A549 treated with RU486 at 1 μM for 4 hours (cell line): Measurements from ENCODE around the gene HNRNPA2B1. TPM values are rescaled to one million over a fixed set of nuclear protein-coding genes. Genes with fewer than 3 reads are reported as not detected.

Source experiments
- total RNA-seq: library from RNA; stranded (reverse); fragments of 200-300 nt; extraction: Qiagen RNA extraction; gene quantifications from 5 replicates; pipeline ENCODE4 v1.2.3, GENCODE V29; 2022; ENCODE audit warnings: low read depth

The HNRNPA2B1 gene
- total RNA-seq: 990 to 1,517 TPM (median 1,279 TPM) in 5 replicates

GRCh38 chr7:26200444-26201246 lies at the start of gene HNRNPA2B1:
Gene HNRNPA2B1 (minus strand): TSS chr7:26200746. CDS start chr7:26200577, 169 bp downstream.

DNA sequence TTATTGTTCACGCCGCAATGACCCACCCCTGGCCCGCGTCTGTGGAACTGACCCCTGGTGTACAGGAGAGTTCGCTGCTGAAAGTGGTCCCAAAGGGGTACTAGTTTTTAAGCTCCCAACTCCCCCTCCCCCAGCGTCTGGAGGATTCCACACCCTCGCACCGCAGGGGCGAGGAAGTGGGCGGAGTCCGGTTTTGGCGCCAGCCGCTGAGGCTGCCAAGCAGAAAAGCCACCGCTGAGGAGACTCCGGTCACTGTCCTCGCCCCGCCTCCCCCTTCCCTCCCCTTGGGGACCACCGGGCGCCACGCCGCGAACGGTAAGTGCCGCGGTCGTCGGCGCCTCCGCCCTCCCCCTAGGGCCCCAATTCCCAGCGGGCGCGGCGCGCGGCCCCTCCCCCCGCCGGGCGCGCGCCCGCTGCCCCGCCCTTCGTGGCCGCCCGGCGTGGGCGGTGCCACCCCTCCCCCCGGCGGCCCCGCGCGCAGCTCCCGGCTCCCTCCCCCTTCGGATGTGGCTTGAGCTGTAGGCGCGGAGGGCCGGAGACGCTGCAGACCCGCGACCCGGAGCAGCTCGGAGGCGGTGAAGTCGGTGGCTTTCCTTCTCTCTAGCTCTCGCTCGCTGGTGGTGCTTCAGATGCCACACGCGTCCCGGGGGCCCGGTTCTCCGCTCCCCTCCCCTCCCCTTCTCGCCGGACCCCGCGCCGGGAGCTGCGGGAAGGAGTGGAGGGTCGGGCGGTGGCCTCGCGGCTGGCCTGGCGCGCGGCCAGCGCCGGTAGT lies 887 bp upstream of the HNRNPA2B1 start, which contains the start of gene CBX3:
Gene CBX3, plus strand, starts transcription at position 499 of the 772 bp plus-strand sequence. CDS start 1,254 bp downstream, outside the sequence.

DNA sequence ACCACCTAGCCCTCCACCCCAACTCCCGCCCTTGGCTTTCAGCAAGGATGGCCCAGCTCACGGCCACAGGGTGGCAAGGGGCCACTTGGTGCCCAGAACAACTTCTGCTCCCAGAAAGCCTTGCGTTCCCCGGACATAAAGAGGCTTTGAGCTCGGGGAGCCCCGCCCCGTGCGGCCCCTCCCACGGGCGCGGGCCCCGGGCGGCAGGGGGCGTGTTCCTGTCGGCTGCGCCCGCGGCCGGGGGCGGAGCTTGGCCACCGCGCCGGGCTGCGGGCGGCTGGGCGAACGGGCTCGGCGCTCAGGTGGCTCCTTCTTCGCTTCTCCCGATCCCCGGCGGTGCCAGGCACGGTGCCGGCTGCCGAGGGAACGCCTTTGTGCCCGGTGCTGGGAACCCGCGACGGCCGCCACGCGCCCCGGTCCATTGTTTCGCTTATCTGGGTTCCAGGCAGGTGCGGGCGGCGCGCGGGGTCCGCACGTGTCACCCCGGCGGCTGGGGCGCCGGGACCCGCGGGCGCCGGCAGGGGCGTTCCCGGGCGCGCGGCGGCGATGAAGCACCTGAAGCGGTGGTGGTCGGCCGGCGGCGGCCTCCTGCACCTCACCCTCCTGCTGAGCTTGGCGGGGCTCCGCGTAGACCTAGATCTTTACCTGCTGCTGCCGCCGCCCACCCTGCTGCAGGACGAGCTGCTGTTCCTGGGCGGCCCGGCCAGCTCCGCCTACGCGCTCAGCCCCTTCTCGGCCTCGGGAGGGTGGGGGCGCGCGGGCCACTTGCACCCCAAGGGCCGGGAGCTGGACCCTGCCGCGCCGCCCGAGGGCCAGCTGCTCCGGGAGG lies 48.4 kb downstream of the HNRNPA2B1 start, which contains the start of gene NFE2L3:
Gene NFE2L3, plus strand, starts transcription at position 246 of the 829 bp plus-strand sequence. Its CDS starts 301 bp downstream, at position 547.

Other genes starting within 250 kb of the HNRNPA2B1 start
- 7.9 to 12.2 TPM (median 10.1 TPM) in 5 replicates for gene NFE2L3, start 48.5 kb downstream of the HNRNPA2B1 start, total RNA-seq
- 144 to 294 TPM (median 249 TPM) in 5 replicates for gene CBX3, start 999 bp upstream of the HNRNPA2B1 start, total RNA-seq
- gene SNX10, start 91.1 kb upstream of the HNRNPA2B1 start, total RNA-seq: 2.6 to 4.9 TPM (median 4.6 TPM) in 5 replicates